ENCODE data around the gene YLPM1.
"Not testable (repeated sequence)": the region's sequence is repeated elsewhere in the genome, so short reads cannot be mapped to it uniquely, and the experiment has no call there.

Gene YLPM1

GRCh38 chr14:74762917-74763802 is at the start of gene YLPM1:
YLPM1 (plus strand) TSS chr14:74763316; CDS start chr14:74763490, 174 bp downstream.
- in situ Hi-C loops (cut with MboI; ENCODE audit: low sequenced_read_pairs), result no loop called here

GRCh38 chr14:74713395-74713735 is 49.8 kb upstream of the YLPM1 start:
- in situ Hi-C loops (cut with MboI; ENCODE audit: low sequenced_read_pairs), result no loop called here

GRCh38 chr14:74720526-74720925 is 42.6 kb upstream of the YLPM1 start:
- in situ Hi-C loops (cut with MboI; ENCODE audit: low sequenced_read_pairs), result no loop called here

- in situ Hi-C loops (cut with MboI; ENCODE audit: low sequenced_read_pairs), result no loop called here
Observed at GRCh38 chr14:74723134-74723533, 40.0 kb upstream of the YLPM1 start.

- in situ Hi-C loops (cut with MboI; ENCODE audit: low sequenced_read_pairs), result no loop called here
Observed at GRCh38 chr14:74732387-74732786, 30.7 kb upstream of the YLPM1 start.

- in situ Hi-C loops (cut with MboI; ENCODE audit: low sequenced_read_pairs), result no loop called here
Observed at GRCh38 chr14:74733221-74733620, 29.9 kb upstream of the YLPM1 start.

GRCh38 chr14:74735125-74735524 is 28.0 kb upstream of the YLPM1 start:
- in situ Hi-C loops (cut with MboI; ENCODE audit: low sequenced_read_pairs), result no loop called here

GRCh38 chr14:74737753-74738325 is 25.3 kb upstream of the YLPM1 start:
- in situ Hi-C loops (cut with MboI; ENCODE audit: low sequenced_read_pairs), result no loop called here

- in situ Hi-C loops (cut with MboI; ENCODE audit: low sequenced_read_pairs), result no loop called here
Observed at GRCh38 chr14:74739293-74740030, 23.7 kb upstream of the YLPM1 start.

- in situ Hi-C loops (cut with MboI; ENCODE audit: low sequenced_read_pairs), result no loop called here
Observed at GRCh38 chr14:74747237-74747636, 15.9 kb upstream of the YLPM1 start.

GRCh38 chr14:74754157-74754556 is 9.0 kb upstream of the YLPM1 start:
- in situ Hi-C loops (cut with MboI; ENCODE audit: low sequenced_read_pairs), result no loop called here

- in situ Hi-C loops (cut with MboI; ENCODE audit: low sequenced_read_pairs), result no loop called here
Observed at GRCh38 chr14:74754899-74755298, 8.2 kb upstream of the YLPM1 start.

GRCh38 chr14:74756326-74756725 is 6.8 kb upstream of the YLPM1 start:
- in situ Hi-C loops (cut with MboI; ENCODE audit: low sequenced_read_pairs), result no loop called here

- in situ Hi-C loops (cut with MboI; ENCODE audit: low sequenced_read_pairs), result not testable (repeated sequence)
Observed at GRCh38 chr14:74758505-74758904, 4.6 kb upstream of the YLPM1 start.

GRCh38 chr14:74763803-74764531 is 851 bp downstream of the YLPM1 start:
- in situ Hi-C loops (cut with MboI; ENCODE audit: low sequenced_read_pairs), result no loop called here

- in situ Hi-C loops (cut with MboI; ENCODE audit: low sequenced_read_pairs), result no loop called here
Observed at GRCh38 chr14:74765721-74766120, 2.6 kb downstream of the YLPM1 start.

- in situ Hi-C loops (cut with MboI; ENCODE audit: low sequenced_read_pairs), result no loop called here
Observed at GRCh38 chr14:74771399-74771798, 8.3 kb downstream of the YLPM1 start.

GRCh38 chr14:74784634-74785033 is 21.5 kb downstream of the YLPM1 start:
- in situ Hi-C loops (cut with MboI; ENCODE audit: low sequenced_read_pairs), result no loop called here

- in situ Hi-C loops (cut with MboI; ENCODE audit: low sequenced_read_pairs), result no loop called here
Observed at GRCh38 chr14:74785056-74785613, 22.0 kb downstream of the YLPM1 start.

GRCh38 chr14:74786796-74787315 is 23.7 kb downstream of the YLPM1 start:
- in situ Hi-C loops (cut with MboI; ENCODE audit: low sequenced_read_pairs), result no loop called here
